GM13977 (cell line): Measurements from ENCODE around the gene RTCA.

Source experiments
- DNase-seq: peaks from one replicate; pipeline ENCODE4 v3.0.0; 2012; ENCODE audit warnings: low spot score
- CTCF ChIP-seq: IDR thresholded peaks from 2 replicates; pipeline ENCODE4 v1.5.1; 2012; ENCODE audit warnings: mild to moderate bottlenecking, control low read depth; ENCODE audit not compliant: insufficient read depth; ENCODE audit errors: extremely low read depth, missing control alignments
- in situ Hi-C: fragments of 300-500 bp; cut with MboI; formaldehyde crosslinking; loops from one replicate; pipeline ENCODE4 v1.12.0; 2022; ENCODE audit warnings: low sequenced_read_pairs, low pct_unique_long_range_greater_than_20kb, mixed read lengths, inconsistent platforms; ENCODE audit not compliant: unreplicated experiment

The RTCA gene

GRCh38 chr1:100313382-100313781 is 47.4 kb downstream of the RTCA start:
- TF ChIP-seq CTCF, result no peak
- in situ Hi-C loops, result no loop called here
- no peak for DNase-seq

- no peak for TF ChIP-seq CTCF
- no peak for DNase-seq
- in situ Hi-C loops, result no loop called here
Measured at GRCh38 chr1:100316622-100317021, 50.6 kb downstream of the RTCA start.

- TF ChIP-seq CTCF, result no peak
- DNase-seq, result no peak
- in situ Hi-C loops, result no loop called here
Measured at GRCh38 chr1:100320311-100321099, 54.5 kb downstream of the RTCA start.

- TF ChIP-seq CTCF, result no peak
- DNase-seq, result no peak
- in situ Hi-C loops, result no loop called here
Measured at GRCh38 chr1:100321100-100321493, 55.1 kb downstream of the RTCA start.

- in situ Hi-C loops, result no loop called here
- TF ChIP-seq CTCF, result no peak
- DNase-seq, result no peak
Measured at GRCh38 chr1:100321506-100321905, 55.5 kb downstream of the RTCA start.

- no peak for TF ChIP-seq CTCF
- in situ Hi-C loops, result no loop called here
- DNase-seq, result no peak
Measured at GRCh38 chr1:100322436-100323211, 56.6 kb downstream of the RTCA start.
